ENCODE measurements around the gene STX2. TPM values are rescaled to one million over a fixed set of nuclear protein-coding genes. Genes with fewer than 3 reads are reported as not detected.

The STX2 gene
- total RNA-seq, 1 experiment from 2014 or later = 37.8 TPM

- ChIA-PET POLR2A (ENCODE audit: low non-redundant PET) (no interaction called here), CTCF (no interaction called here)
- Histone ChIP-seq H3K27me3 (replicated peaks; ENCODE audit: insufficient read depth, low read depth, low read length, poor library complexity) (no peaks in the 10 kb centered on the region), H3K27ac (ENCODE audit: low read depth, low read length, poor library complexity, severe bottlenecking) (no peak overlapping the region), H3K4me1 (ENCODE audit: insufficient read depth, low read length, poor library complexity, severe bottlenecking) (no peaks in the 10 kb centered on the region), H3K9me3 (ENCODE audit: low read depth, low read length, poor library complexity, severe bottlenecking) (no peaks in the 10 kb centered on the region), H3K36me3 (ENCODE audit: insufficient read depth, low read length, poor library complexity, severe bottlenecking) (peaks cover 12% of the 10 kb centered on the region), H3K4me3 (ENCODE audit: low read depth, low read length, poor library complexity, severe bottlenecking) (no peak overlapping the region)
- no peak for DNase-seq (ENCODE audit: low spot score)
- no TSS peak for BruUV-seq (replicated peaks)
- TF ChIP-seq EZH2 (IDR thresholded peaks at IDR 0.05; ENCODE audit: borderline replicate concordance, low read depth, low read length, poor library complexity, severe bottlenecking) = no peak
- TF ChIP-seq CTCF (conservative IDR thresholded peaks at IDR 0.05; ENCODE audit: low read depth, low read length) = no peak
- intact Hi-C loops (cut with micrococcal nuclease; ENCODE audit: unreplicated experiment) = no loop called here
These were observed 10.2 kb downstream of the STX2 start for GRCh38 chr12:130828895-130829294.

GRCh38 chr12:130827432-130827831 lies 11.6 kb downstream of the STX2 start:
- DNase-seq (ENCODE audit: low spot score) = no peak
- intact Hi-C loops (cut with micrococcal nuclease; ENCODE audit: unreplicated experiment) = no loop called here
- H3K36me3 ChIP-seq (ENCODE audit: insufficient read depth, low read length, poor library complexity, severe bottlenecking) = peaks cover 18% of the 10 kb centered on the region
- ChIA-PET CTCF (no interaction called here), POLR2A (ENCODE audit: low non-redundant PET) (no interaction called here)
- TF ChIP-seq EZH2 (IDR thresholded peaks at IDR 0.05; ENCODE audit: borderline replicate concordance, low read depth, low read length, poor library complexity, severe bottlenecking) (no peak), CTCF (conservative IDR thresholded peaks at IDR 0.05; ENCODE audit: low read depth, low read length) (no peak)
- BruUV-seq (replicated peaks) = no TSS peak
- H3K4me3 ChIP-seq (ENCODE audit: low read depth, low read length, poor library complexity, severe bottlenecking) = no peak overlapping the region
- no peaks in the 10 kb centered on the region for H3K9me3 ChIP-seq (ENCODE audit: low read depth, low read length, poor library complexity, severe bottlenecking)
- H3K27me3 ChIP-seq (replicated peaks; ENCODE audit: insufficient read depth, low read depth, low read length, poor library complexity) = no peaks in the 10 kb centered on the region
- H3K4me1 ChIP-seq (ENCODE audit: insufficient read depth, low read length, poor library complexity, severe bottlenecking) = no peaks in the 10 kb centered on the region
- H3K27ac ChIP-seq (ENCODE audit: low read depth, low read length, poor library complexity, severe bottlenecking) = no peak overlapping the region

- POLR2A ChIA-PET (ENCODE audit: low non-redundant PET) = no interaction called here
- no peak for TF ChIP-seq EZH2 (IDR thresholded peaks at IDR 0.05; ENCODE audit: borderline replicate concordance, low read depth, low read length, poor library complexity, severe bottlenecking)
- TF ChIP-seq CTCF (conservative IDR thresholded peaks at IDR 0.05; ENCODE audit: low read depth, low read length) = peak; percentile 83
- Histone ChIP-seq H3K27me3 (replicated peaks; ENCODE audit: insufficient read depth, low read depth, low read length, poor library complexity) (no peaks in the 10 kb centered on the region), H3K4me1 (ENCODE audit: insufficient read depth, low read length, poor library complexity, severe bottlenecking) (no peaks in the 10 kb centered on the region), H3K4me3 (ENCODE audit: low read depth, low read length, poor library complexity, severe bottlenecking) (no peak overlapping the region), H3K36me3 (ENCODE audit: insufficient read depth, low read length, poor library complexity, severe bottlenecking) (peaks cover 19% of the 10 kb centered on the region), H3K27ac (ENCODE audit: low read depth, low read length, poor library complexity, severe bottlenecking) (no peak overlapping the region), H3K9me3 (ENCODE audit: low read depth, low read length, poor library complexity, severe bottlenecking) (no peaks in the 10 kb centered on the region)
- no TSS peak for BruUV-seq (replicated peaks)
- CTCF ChIA-PET = interaction anchor here (1.0 to 1.1 kb wide), 2 partner anchors 9 to 45 kb away, joined by 3 read pairs; no protein-coding TSS in a partner anchor
- peak; percentile 73 for DNase-seq (ENCODE audit: low spot score)
- intact Hi-C loops (cut with micrococcal nuclease; ENCODE audit: unreplicated experiment) = no loop called here
These were observed 12.8 kb downstream of the STX2 start for GRCh38 chr12:130826151-130826801.

Data from A673 (cell line).